HG02798 (cell line): Measurements from ENCODE around the gene SOCS7.
A peak's percentile ranks its signal among the peaks of the same experiment; 100 is the strongest.

Experiments used
- ATAC-seq: cut with Tn5 transposase; IDR thresholded peaks from one replicate; pipeline ENCODE4 v1.9.1; 2021; ENCODE audit warnings: mild to moderate bottlenecking; ENCODE audit not compliant: unreplicated experiment, poor library complexity

SOCS7 gene, protein sequence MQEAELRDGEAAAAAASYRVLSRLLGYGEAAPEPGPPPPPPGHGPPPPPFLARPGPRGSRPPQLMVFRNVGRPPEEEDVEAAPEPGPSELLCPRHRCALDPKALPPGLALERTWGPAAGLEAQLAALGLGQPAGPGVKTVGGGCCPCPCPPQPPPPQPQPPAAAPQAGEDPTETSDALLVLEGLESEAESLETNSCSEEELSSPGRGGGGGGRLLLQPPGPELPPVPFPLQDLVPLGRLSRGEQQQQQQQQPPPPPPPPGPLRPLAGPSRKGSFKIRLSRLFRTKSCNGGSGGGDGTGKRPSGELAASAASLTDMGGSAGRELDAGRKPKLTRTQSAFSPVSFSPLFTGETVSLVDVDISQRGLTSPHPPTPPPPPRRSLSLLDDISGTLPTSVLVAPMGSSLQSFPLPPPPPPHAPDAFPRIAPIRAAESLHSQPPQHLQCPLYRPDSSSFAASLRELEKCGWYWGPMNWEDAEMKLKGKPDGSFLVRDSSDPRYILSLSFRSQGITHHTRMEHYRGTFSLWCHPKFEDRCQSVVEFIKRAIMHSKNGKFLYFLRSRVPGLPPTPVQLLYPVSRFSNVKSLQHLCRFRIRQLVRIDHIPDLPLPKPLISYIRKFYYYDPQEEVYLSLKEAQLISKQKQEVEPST

GRCh38 chr17:38351412-38352222 is at the start of gene SOCS7:
TSS of gene SOCS7 (plus strand) at chr17:38351844. CDS start at chr17:38352053, 209 bp downstream.
- ATAC-seq, result peak; percentile 91

- no peak for ATAC-seq
Observed at GRCh38 chr17:38315497-38315896, 36.1 kb upstream of the SOCS7 start.

GRCh38 chr17:38317081-38317480 is 34.6 kb upstream of the SOCS7 start:
- ATAC-seq, result no peak

DNA sequence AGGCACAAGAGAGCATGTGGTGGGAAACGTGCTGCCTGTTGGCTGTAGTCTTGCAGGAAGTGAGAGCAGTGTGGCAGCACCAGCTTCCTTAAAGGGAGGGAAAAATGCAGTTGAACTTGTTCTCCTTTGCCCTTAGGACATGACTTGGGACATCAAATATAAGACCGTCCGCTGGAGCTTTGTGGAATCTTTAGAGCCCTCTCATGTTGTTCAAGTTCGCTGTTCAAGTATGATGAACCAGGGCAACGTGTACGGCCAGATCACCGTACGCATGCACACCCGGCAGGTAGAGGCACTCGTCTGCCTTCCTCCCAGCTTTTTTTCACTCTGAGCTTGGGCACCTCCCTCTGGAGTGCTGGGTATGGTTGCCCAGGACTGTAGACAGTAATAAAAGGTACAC is 31.2 kb upstream of the SOCS7 start:
- ATAC-seq, result no peak

GRCh38 chr17:38322156-38322779 is 29.4 kb upstream of the SOCS7 start:
- ATAC-seq, result no peak

DNA sequence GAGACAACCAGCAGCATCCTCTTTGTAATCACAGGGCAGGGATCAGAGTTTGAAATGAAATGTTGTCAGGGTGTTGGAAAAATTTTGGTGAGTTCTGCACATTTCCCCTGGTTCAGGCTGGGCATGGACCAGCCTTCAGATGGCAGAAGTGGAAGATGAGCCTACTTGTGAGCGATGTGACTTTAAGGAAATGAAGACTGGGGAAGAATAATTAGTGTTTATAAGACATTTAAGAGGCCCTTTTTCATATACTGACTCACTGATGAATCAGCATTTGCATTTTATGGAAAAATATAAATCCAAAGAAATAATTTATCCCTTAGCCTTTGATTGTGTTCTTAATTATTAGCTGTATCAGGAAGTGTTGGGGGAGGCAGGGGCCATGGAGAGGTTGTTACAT is 28.7 kb upstream of the SOCS7 start:
- ATAC-seq, result no peak

- ATAC-seq, result no peak
Observed at GRCh38 chr17:38324141-38324697, 27.4 kb upstream of the SOCS7 start.

DNA sequence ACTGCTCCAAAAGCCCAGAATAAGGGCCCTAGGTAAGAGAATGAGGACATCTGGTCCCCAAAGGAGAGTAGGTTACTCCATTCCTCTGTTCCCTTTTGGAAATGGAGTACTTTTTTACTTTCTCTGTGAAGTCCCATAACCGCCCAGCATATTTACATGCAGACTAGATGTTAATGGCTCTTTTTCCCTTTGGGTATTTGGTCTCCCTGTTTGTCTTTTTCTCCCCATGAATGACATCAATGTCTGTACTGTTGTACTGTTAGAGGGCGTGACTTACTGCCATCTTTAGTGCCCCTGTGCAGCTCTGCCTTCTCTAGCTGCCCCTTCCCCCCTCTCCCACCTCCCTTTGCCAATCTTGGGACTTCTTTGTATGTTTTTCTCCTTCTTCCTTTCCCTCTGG is 26.9 kb upstream of the SOCS7 start:
- no peak for ATAC-seq

DNA sequence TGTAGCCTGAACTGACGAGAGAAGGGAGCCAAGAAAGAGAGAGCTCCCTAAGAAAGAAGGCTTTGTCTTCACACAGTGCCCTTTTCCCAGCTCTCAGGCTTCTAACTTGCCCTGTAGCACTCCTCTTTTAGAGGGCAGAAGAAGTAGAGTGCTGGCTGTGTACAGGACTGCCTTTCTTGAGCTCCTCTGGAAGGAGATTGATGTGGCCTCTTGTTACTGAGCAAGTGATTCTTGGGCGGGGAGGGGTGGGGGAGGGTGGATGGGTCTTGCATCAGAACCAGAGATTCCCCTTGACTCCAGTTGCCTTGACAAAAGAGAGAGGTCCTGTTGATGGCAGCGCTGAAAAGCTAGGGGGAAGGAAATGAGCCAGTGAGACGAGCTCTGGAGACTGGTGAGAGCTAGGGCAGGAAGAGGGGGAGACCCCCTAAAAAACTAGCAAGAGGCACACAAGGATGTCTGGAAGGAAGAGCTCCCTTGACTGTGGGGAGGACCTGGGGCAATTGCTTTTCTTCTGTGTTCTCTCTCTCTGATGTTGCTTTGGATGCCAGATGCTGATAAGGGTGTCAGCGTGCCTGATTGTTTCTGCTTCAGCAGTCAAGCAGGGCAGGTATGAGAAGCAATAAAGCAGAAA is 26.3 kb upstream of the SOCS7 start:
- no peak for ATAC-seq

- ATAC-seq, result no peak
Observed at GRCh38 chr17:38326996-38327792, 24.4 kb upstream of the SOCS7 start.

DNA sequence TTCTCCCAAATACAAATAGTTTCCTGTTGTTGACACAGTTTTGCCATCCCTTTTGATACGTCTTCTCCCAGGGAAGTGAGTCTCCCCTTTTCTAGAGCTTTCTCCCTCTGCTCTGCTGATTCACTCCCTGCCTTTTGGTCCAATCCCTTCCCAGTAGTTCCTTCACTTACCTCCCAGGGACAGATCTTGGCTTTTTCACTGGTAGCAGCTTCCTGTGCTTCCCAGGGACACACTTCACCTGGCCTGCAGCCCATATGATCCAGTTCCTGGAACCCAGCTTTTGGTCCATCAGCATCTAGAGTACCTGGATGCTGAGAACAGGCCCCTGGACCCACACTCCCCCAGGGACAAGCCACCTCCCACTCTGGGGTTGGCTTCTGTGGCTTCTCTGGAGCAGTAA is 23.7 kb upstream of the SOCS7 start:
- no peak for ATAC-seq

DNA sequence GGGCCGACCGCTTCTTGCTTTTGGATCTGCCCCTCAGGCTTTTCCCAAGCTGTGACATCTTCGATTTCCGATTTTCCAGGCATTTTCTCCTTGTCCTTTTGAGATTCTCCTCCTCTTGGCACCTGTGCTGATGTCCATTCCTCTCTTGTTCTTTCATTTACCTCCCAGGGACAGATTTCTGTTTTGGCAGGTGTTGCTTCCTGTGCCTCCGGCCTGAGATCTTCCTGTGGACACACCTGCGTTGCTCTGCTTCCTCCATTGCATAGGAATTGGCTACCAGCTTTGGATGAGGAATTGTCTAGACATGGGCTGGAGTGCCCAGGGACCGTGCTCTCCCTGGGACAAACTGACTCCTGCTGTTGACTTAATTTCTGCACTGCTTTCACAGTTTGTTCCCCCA is 23.0 kb upstream of the SOCS7 start:
- ATAC-seq, result no peak

- no peak for ATAC-seq
Observed at GRCh38 chr17:38329284-38329683, 22.4 kb upstream of the SOCS7 start.

DNA sequence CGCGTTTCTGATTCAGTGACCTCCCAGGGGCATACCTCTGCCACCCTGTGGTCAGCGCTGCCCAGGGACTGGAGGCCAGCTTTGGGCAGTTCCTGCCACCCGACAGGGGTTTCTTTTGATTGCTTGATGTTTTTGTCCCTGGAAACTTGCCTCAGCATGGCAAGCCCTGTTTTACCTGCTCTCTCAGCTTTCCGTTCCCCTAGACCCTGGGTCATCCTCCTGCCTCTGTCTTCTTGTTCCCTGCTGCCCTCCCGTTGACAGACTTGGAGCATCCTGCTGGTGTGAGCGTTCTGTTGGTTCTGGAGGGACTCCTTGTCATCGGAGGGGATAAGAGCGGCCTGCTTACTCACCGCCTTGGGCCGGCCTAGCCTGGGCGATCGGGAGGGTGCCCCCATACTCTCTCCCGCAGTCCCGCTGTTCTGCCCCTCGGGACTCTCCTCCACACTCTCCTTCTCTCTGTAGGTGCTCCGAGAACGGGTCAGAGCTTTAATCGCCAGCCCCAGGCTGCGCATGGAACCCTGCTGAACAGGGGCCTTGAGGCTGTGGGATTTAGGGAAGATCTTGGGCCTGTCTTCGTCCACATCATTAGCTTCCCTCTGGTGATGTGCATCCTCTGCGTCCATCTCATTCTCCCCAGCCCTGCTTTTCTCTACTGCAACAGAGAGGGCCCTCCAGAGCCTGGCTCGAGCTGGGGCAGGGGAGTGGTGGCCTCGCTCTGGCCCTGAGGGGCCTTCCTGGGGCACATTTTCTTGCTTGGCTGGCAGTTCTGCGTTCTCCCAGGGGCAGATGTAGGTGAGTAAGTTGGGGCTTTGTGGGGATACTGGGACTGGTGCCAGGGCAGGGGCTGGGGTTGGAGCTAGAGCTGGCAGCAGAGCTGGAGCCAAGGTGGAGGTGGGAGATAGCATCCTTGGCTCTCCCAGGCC is 21.6 kb upstream of the SOCS7 start:
- no peak for ATAC-seq

GRCh38 chr17:38330941-38331411 is 20.7 kb upstream of the SOCS7 start:
- no peak for ATAC-seq

- ATAC-seq, result no peak
Observed at GRCh38 chr17:38332735-38333134, 18.9 kb upstream of the SOCS7 start.

- no peak for ATAC-seq
Observed at GRCh38 chr17:38333635-38334295, 17.9 kb upstream of the SOCS7 start.
